H1 (cell line): ENCODE data around the gene CLCN5. TPM values are rescaled to one million over a fixed set of nuclear protein-coding genes. Genes with fewer than 3 reads are reported as not detected.

Source experiments
- CTCF ChIA-PET: fragments of 300-600 bp; sonication (Branson Sonifier 250); formaldehyde crosslinking; loops from one replicate; lab custom pipeline; 2021; ENCODE audit not compliant: partially characterized antibody; lab: Charles Lee
- POLR2A ChIA-PET: fragments of 300-600 bp; sonication (Branson Sonifier 250); formaldehyde crosslinking; loops from one replicate; lab custom pipeline; 2021; ENCODE audit warnings: inconsistent platforms; ENCODE audit not compliant: partially characterized antibody; lab: Charles Lee
- DNase-seq, 2 experiments: peaks; one replicate each; pipeline versions ENCODE4 v3.0.0 to v3.0.0-alpha.2; 2010 to 2022; ENCODE audit warnings: low spot score in 2 of 2, low read depth in 1 of 2, mixed read lengths in 1 of 2
- FAIRE-seq: peaks from 2 replicates; lab custom pipeline; 2011; peaks lifted over from hg19 to GRCh38; lab: Jason Lieb, UNC
- H2AFZ ChIP-seq: 2 replicates; pipeline ENCODE4 v1.8.1; 2012; ENCODE audit warnings: low read length, inconsistent platforms
- H2AK5ac ChIP-seq: 2 replicates; pipeline ENCODE4 v1.6.1; 2013; ENCODE audit warnings: low read depth, low read length
- H2BK120ac ChIP-seq: replicated peaks from 2 replicates; pipeline ENCODE3; 2013; ENCODE audit warnings: low read depth, low read length, inconsistent platforms
- H2BK12ac ChIP-seq: 2 replicates; pipeline ENCODE4 v1.6.1; 2013; ENCODE audit warnings: low read depth, low read length
- H2BK15ac ChIP-seq: 2 replicates; pipeline ENCODE4 v1.6.1; 2013; ENCODE audit warnings: low read length
- H2BK20ac ChIP-seq: 2 replicates; pipeline ENCODE4 v1.6.1; 2013; ENCODE audit warnings: low read length
- H2BK5ac ChIP-seq: 2 replicates; pipeline ENCODE4 v1.6.1; 2013; ENCODE audit warnings: low read depth, low read length
- H3K14ac ChIP-seq: 2 replicates; pipeline ENCODE4 v1.6.1; 2013; ENCODE audit warnings: inconsistent platforms; ENCODE audit not compliant: insufficient read length
- H3K18ac ChIP-seq: 2 replicates; pipeline ENCODE4 v1.6.1; 2013; ENCODE audit warnings: low read length; ENCODE audit errors: extremely low read depth
- H3K23ac ChIP-seq: 2 replicates; pipeline ENCODE4 v1.6.1; 2013; ENCODE audit warnings: inconsistent platforms; ENCODE audit not compliant: insufficient read length
- H3K23me2 ChIP-seq: 2 replicates; pipeline ENCODE4 v1.6.1; 2013; ENCODE audit warnings: low read depth, low read length
- H3K27ac ChIP-seq: 2 replicates; pipeline ENCODE4 v1.6.1; 2011; ENCODE audit warnings: low read depth, low read length, inconsistent platforms
- H3K27me3 ChIP-seq, 4 experiments: replicated peaks in 1 of 4; 1 replicate in 1 of 4; 2 replicates in 3 of 4; pipeline versions ENCODE4 v1.6.1 to v1.8.1; 2011 to 2013; ENCODE audit warnings: low read length in 3 of 4, mild to moderate bottlenecking in 3 of 4, inconsistent platforms in 2 of 4, mixed read lengths in 2 of 4, moderate library complexity in 1 of 4; ENCODE audit not compliant: control insufficient read depth in 3 of 4, insufficient read depth in 3 of 4; ENCODE audit errors: extremely low read depth in 1 of 4
- H3K36me3 ChIP-seq, 4 experiments: 2 replicates each; pipeline versions ENCODE4 v1.6.1 to v1.8.1; 2011 to 2013; ENCODE audit warnings: mild to moderate bottlenecking in 4 of 4, low read length in 3 of 4, moderate library complexity in 2 of 4, control low read depth in 1 of 4, inconsistent platforms in 1 of 4; ENCODE audit not compliant: insufficient read depth in 4 of 4, control insufficient read depth in 2 of 4
- H3K4ac ChIP-seq: replicated peaks from 2 replicates; pipeline ENCODE3; 2013; ENCODE audit warnings: low read length, low read depth, mixed read lengths, inconsistent platforms; ENCODE audit not compliant: insufficient read length
- H3K4me1 ChIP-seq, 4 experiments: replicated peaks in 1 of 4; 1 replicate in 1 of 4; 2 replicates in 3 of 4; pipeline versions ENCODE4 v1.6.1 to v1.8.1; 2011 to 2013; ENCODE audit warnings: low read length in 3 of 4, inconsistent platforms in 2 of 4, mixed read lengths in 1 of 4; ENCODE audit not compliant: insufficient read depth in 4 of 4, control insufficient read depth in 3 of 4
- H3K4me2 ChIP-seq, 2 experiments: 2 replicates each; pipeline versions ENCODE4 v1.6.1 to v1.8.1; 2011 to 2013; ENCODE audit warnings: low read depth in 2 of 2, low read length in 2 of 2, control low read depth in 1 of 2, inconsistent platforms in 1 of 2, mild to moderate bottlenecking in 1 of 2; ENCODE audit not compliant: insufficient read depth in 1 of 2
- H3K4me3 ChIP-seq, 4 experiments: fragments of 200-600, 300-600 bp in 1 of 4; sonication (generic), shearing (Covaris generic), sonication (Bioruptor Twin) in 1 of 4; 2 replicates each; pipeline versions ENCODE4 v1.5.1 to v1.8.1; 2011 to 2016; ENCODE audit warnings: low read length in 4 of 4, low read depth in 3 of 4, control low read depth in 2 of 4, inconsistent platforms in 2 of 4, mild to moderate bottlenecking in 2 of 4, mixed read lengths in 1 of 4, moderate library complexity in 1 of 4; ENCODE audit not compliant: insufficient read depth in 2 of 4; ENCODE audit errors: extremely low read depth in 1 of 4
- H3K56ac ChIP-seq: replicated peaks from 2 replicates; pipeline ENCODE3; 2013; ENCODE audit warnings: low read depth, mild to moderate bottlenecking, mixed read lengths, low read length, inconsistent platforms; ENCODE audit not compliant: insufficient read length
- H3K79me1 ChIP-seq: 2 replicates; pipeline ENCODE4 v1.6.1; 2013; ENCODE audit warnings: low read depth, low read length, control low read depth
- H3K79me2 ChIP-seq, 2 experiments: 2 replicates each; pipeline versions ENCODE4 v1.6.1 to v1.8.1; 2012 to 2013; ENCODE audit warnings: low read length in 2 of 2, mild to moderate bottlenecking in 2 of 2, inconsistent platforms in 1 of 2; ENCODE audit not compliant: insufficient read depth in 2 of 2, control insufficient read depth in 1 of 2
- H3K9ac ChIP-seq, 4 experiments: replicated peaks in 1 of 4; 1 replicate in 1 of 4; 2 replicates in 3 of 4; pipeline versions ENCODE4 v1.6.1 to v1.8.1; 2011 to 2013; ENCODE audit warnings: low read depth in 3 of 4, low read length in 3 of 4, control low read depth in 2 of 4, mild to moderate bottlenecking in 2 of 4, moderate library complexity in 2 of 4, inconsistent platforms in 1 of 4; ENCODE audit errors: extremely low read depth in 1 of 4
- H3K9me3 ChIP-seq, 2 experiments: 2 replicates each; pipeline versions ENCODE4 v1.6.1 to v1.8.1; 2012 to 2013; ENCODE audit warnings: mild to moderate bottlenecking in 2 of 2, moderate library complexity in 2 of 2, control low read depth in 1 of 2, inconsistent platforms in 1 of 2, low read depth in 1 of 2, low read length in 1 of 2, mixed read lengths in 1 of 2; ENCODE audit not compliant: insufficient read depth in 2 of 2
- H4K20me1 ChIP-seq, 2 experiments: replicated peaks in 1 of 2; 2 replicates each; pipeline versions ENCODE3 to v1.8.1; 2011 to 2013; ENCODE audit warnings: inconsistent platforms in 2 of 2, low read length in 2 of 2, mild to moderate bottlenecking in 1 of 2; ENCODE audit not compliant: insufficient read depth in 2 of 2, control insufficient read depth in 1 of 2
- H4K5ac ChIP-seq: 2 replicates; pipeline ENCODE4 v1.6.1; 2013; ENCODE audit warnings: low read length, low read depth, mixed read lengths, inconsistent platforms; ENCODE audit not compliant: insufficient read length
- H4K8ac ChIP-seq: 2 replicates; pipeline ENCODE4 v1.8.0; 2013; ENCODE audit warnings: mild to moderate bottlenecking, moderate library complexity, low read length, inconsistent platforms; ENCODE audit not compliant: insufficient read depth; ENCODE audit errors: extremely low read depth
- H4K91ac ChIP-seq: replicated peaks from 2 replicates; pipeline ENCODE3; 2013; ENCODE audit warnings: low read length, mixed read lengths, inconsistent platforms; ENCODE audit not compliant: insufficient read length
- ASH2L ChIP-seq: fragments of 200-600, 300-600 bp; sonication (generic); IDR thresholded peaks from one replicate; pipeline ENCODE4 v1.7.1; 2017; ENCODE audit warnings: low read length
- CEBPB ChIP-seq: IDR thresholded peaks from 2 replicates; pipeline ENCODE4 v1.6.1; 2012; ENCODE audit warnings: low read depth, low read length
- EP300 ChIP-seq, 2 experiments: IDR thresholded peaks; 1 replicate in 1 of 2; 2 replicates in 1 of 2; pipeline ENCODE4 v1.6.1; 2011 to 2012; ENCODE audit warnings: low read depth in 2 of 2, low read length in 2 of 2, mild to moderate bottlenecking in 2 of 2, borderline replicate concordance in 1 of 2, inconsistent platforms in 1 of 2, moderate library complexity in 1 of 2
- JUN ChIP-seq: IDR thresholded peaks from 2 replicates; pipeline ENCODE4 v1.6.1; 2011; ENCODE audit warnings: low read depth, mild to moderate bottlenecking, improper control_type of control experiment, low read length
- KDM5A ChIP-seq: fragments of 200-600 bp; IDR thresholded peaks from 2 replicates; pipeline ENCODE4 v1.7.1; 2012; ENCODE audit warnings: mild to moderate bottlenecking, low read length, inconsistent platforms, mixed read lengths
- POU5F1 ChIP-seq: IDR thresholded peaks from 2 replicates; pipeline ENCODE4 v1.6.1; 2011; ENCODE audit warnings: low read depth, mild to moderate bottlenecking, low read length, moderate library complexity
- RXRA ChIP-seq: IDR thresholded peaks from 2 replicates; pipeline ENCODE4 v1.6.1; 2011; ENCODE audit warnings: low read depth, mild to moderate bottlenecking, low read length, moderate library complexity; ENCODE audit not compliant: insufficient read depth
- SAP30 ChIP-seq: fragments of 300-600 bp; sonication (generic); IDR thresholded peaks from 2 replicates; pipeline ENCODE4 v1.7.1; 2012; ENCODE audit warnings: low read length, moderate library complexity, mild to moderate bottlenecking, inconsistent platforms; ENCODE audit not compliant: insufficient read depth, insufficient replicate concordance
- TCF12 ChIP-seq: IDR thresholded peaks from 2 replicates; pipeline ENCODE4 v1.6.1; 2011; ENCODE audit warnings: low read depth, mild to moderate bottlenecking, low read length
- YY1 ChIP-seq: IDR thresholded peaks from 2 replicates; pipeline ENCODE4 v1.6.1; 2011; ENCODE audit warnings: low read depth, mild to moderate bottlenecking, low read length
- WGBS, 2 experiments: shearing (Covaris generic) in 1 of 2; methylation state at CpG; one replicate each; pipeline versions ENCODE4 v1.1.6 to v1.1.7; 2013 to 2015; ENCODE audit warnings: low lambda C conversion rate in 2 of 2, mixed read lengths in 2 of 2, inconsistent platforms in 1 of 2, low coverage in 1 of 2, missing lambda C conversion rate in 1 of 2; ENCODE audit not compliant: insufficient replicate concordance in 2 of 2, insufficient coverage in 1 of 2, insufficient read length in 1 of 2; ENCODE audit errors: extremely low coverage in 1 of 2, missing lambda C conversion rate in 1 of 2; 5-methylcytosine and 5-hydroxymethylcytosine counted together
- polyA plus RNA-seq, 7 experiments: library from polyadenylated mRNA; depleted of rRNA in 3 of 7; stranded (reverse) in 5 of 7; unstranded in 2 of 7; fragments of >200 nt in 5 of 7; fragments of 200-250 nt in 2 of 7; gene quantifications; 1 replicate in 5 of 7; 2 replicates in 1 of 7; 4 replicates in 1 of 7; pipeline versions ENCODE4 v1.2.1 to v1.2.3, GENCODE V29; 2011 to 2013; ENCODE audit warnings: missing spikeins in 2 of 7, mixed read lengths in 2 of 7
- total RNA-seq: library from RNA; stranded (reverse); fragmentation: NEBNext Ultra II Directional; extraction: Animal tissue kit (Norgen Biotek cat#: 25700); gene quantifications from 2 replicates; pipeline ENCODE4 v1.2.1, GENCODE V29; 2021

Gene CLCN5
- total and polyA plus RNA-seq, 2 of the 8 experiments (the other 6 are each of a cell fraction or from before 2014, with no cell fraction given), result 4.2 to 9.7 TPM

DNA sequence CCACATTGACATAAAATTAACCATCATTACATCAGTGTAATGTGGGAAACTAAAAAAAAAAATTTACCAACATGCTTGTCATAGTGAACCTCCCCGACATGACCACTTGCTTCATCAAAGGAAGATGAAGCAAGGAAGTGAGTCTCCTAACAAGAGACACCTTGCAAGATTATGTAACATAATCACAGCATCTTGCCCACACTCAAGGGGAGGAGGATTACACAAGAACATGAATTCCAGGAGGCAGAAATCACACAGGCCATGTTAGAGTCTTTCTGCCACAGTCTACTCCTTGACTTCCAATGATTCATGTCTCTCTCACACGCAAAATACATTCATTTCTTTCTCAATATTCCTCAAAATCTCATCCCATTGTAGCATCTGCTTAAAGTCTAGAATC lies 185.1 kb downstream of the CLCN5 start:
- Histone ChIP-seq H3K79me1 (no peaks in the 10 kb centered on the region), H3K9me3 (no peaks in the 10 kb centered on the region), H4K20me1 (no peaks in the 10 kb centered on the region), H2BK15ac (no peak overlapping the region), H2BK5ac (no peak overlapping the region), H4K5ac (no peak overlapping the region), H3K79me2 (no peaks in the 10 kb centered on the region), H3K9ac (no peak overlapping the region), H2BK12ac (no peak overlapping the region), H3K4me3 (no peak overlapping the region), H2AK5ac (no peak overlapping the region), H3K23me2 (no peaks in the 10 kb centered on the region), H3K23ac (no peak overlapping the region), H2BK20ac (no peak overlapping the region), H3K14ac (no peak overlapping the region), H4K8ac (no peak overlapping the region), H3K18ac (no peak overlapping the region), H3K27ac (no peak overlapping the region), H3K4me1 (peaks cover 0 to 10% (median 0%) of the 10 kb centered on the region in 4 experiments; a peak in 1 of 7 replicates), H3K56ac (no peak overlapping the region), H3K4me2 (no peak overlapping the region), H3K4ac (no peak overlapping the region), H3K27me3 (no peaks in the 10 kb centered on the region), H2BK120ac (no peak overlapping the region), H3K36me3 (no peaks in the 10 kb centered on the region), H2AFZ (no peak overlapping the region), H4K91ac (no peak overlapping the region)
- FAIRE-seq, result no peak
- 81 to 100% methylated on average over 1 to 2 of the region's 2 CpGs for WGBS, 2 experiments
- no peak for DNase-seq
- CTCF ChIA-PET, result no interaction called here
- POLR2A ChIA-PET, result no interaction called here
- TF ChIP-seq YY1 (no peak), ASH2L (no peak), SAP30 (no peak), POU5F1 (no peak), TCF12 (no peak), RXRA (no peak), JUN (no peak), CEBPB (no peak), KDM5A (no peak), EP300 (IDR thresholded peaks at IDR 0.05; ENCODE audit: borderline replicate concordance in 1 of 2, low read depth in 2 of 2, low read length in 2 of 2) (no peak)
